Adrenal gland (tissue), 5 donors: Measurements from ENCODE around the gene KIF16B.

Experiments used
- CTCF ChIP-seq, 6 experiments: fragments of 450-650 bp in 4 of 6; fragments of 200-600 bp in 2 of 6; sonication (generic) in 1 of 6; IDR thresholded peaks; 1 replicate in 5 of 6; 2 replicates in 1 of 6; pipeline versions ENCODE4 v1.5.1 to v1.8.0; 2016 to 2021; ENCODE audit warnings: antibody characterized with exemption in 6 of 6, mild to moderate bottlenecking in 2 of 6, moderate library complexity in 1 of 6
- POLR2A ChIP-seq, 2 donors: fragments of 450-650 bp; IDR thresholded peaks; one replicate each; pipeline ENCODE4 v1.6.1; 2017; ENCODE audit warnings: antibody characterized with exemption in 2 of 2, mild to moderate bottlenecking in 2 of 2, moderate library complexity in 1 of 2
- donor health status: DM: no; HTN: no; CAD: no.

DNA sequence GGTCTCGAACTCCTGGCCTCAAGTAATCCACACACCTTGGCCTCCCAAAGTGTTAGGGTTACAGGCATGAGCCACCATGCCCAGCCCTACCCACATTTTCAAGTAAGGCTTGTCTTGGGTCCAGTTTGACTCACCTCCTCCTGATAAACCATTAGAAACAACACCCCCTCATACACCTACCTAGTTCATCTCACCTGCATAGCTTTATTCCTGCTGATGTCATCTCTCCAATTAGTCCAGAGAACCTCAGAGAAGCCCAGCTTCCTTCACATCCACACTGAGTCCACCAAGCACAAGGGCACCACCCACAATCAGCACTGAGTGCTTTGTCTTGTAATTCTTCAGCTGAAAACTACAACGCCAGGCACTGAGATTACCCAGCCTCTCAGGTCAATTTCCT, 35.3 kb downstream of the KIF16B start:
- TF ChIP-seq POLR2A (IDR thresholded peaks at IDR 0.05) (no peak), CTCF (IDR thresholded peaks at IDR 0.05) (no peak)
